Cardiac fibroblast (primary cell): ENCODE data around the gene SLC22A23.

Source experiments
- DNase-seq, 2 donors: peaks; one replicate each; pipeline versions ENCODE4 v3.0.0 to v3.0.0-alpha.2; 2010; ENCODE audit warnings: low read depth in 2 of 2
- H3K4me3 ChIP-seq, 2 donors: replicated peaks in 1 of 2; 1 replicate in 1 of 2; 2 replicates in 1 of 2; pipeline ENCODE4 v1.5.1; 2011; ENCODE audit warnings: low read depth in 2 of 2, low read length in 2 of 2, mild to moderate bottlenecking in 2 of 2, moderate library complexity in 1 of 2
- CTCF ChIP-seq: IDR thresholded peaks from one replicate; pipeline ENCODE4 v1.5.1; 2011; ENCODE audit warnings: low read depth, mild to moderate bottlenecking, low read length, inconsistent platforms

The SLC22A23 gene

GRCh38 chr6:3230900-3231246 is 226.0 kb downstream of the SLC22A23 start:
- no peak for TF ChIP-seq CTCF
- peak overlapping the region; percentile 50 to 53 for H3K4me3 ChIP-seq
- DNase-seq = peak in 1 of 2 donors; percentile 23

- H3K4me3 ChIP-seq = no peak overlapping the region
- no peak for DNase-seq
- TF ChIP-seq CTCF = no peak
These were observed 226.5 kb downstream of the SLC22A23 start for GRCh38 chr6:3230256-3230882.

GRCh38 chr6:3229566-3230178 is 227.2 kb downstream of the SLC22A23 start:
- DNase-seq = no peak
- TF ChIP-seq CTCF = no peak
- no peak overlapping the region for H3K4me3 ChIP-seq

- DNase-seq = peak in 1 of 2 donors; percentile 31
- no peak for TF ChIP-seq CTCF
- no peak overlapping the region for H3K4me3 ChIP-seq
These were observed 227.9 kb downstream of the SLC22A23 start for GRCh38 chr6:3228771-3229565.

GRCh38 chr6:3228046-3228671 is 228.7 kb downstream of the SLC22A23 start:
- DNase-seq = no peak
- TF ChIP-seq CTCF = no peak
- H3K4me3 ChIP-seq = no peak overlapping the region

GRCh38 chr6:3227363-3228045 is 229.3 kb downstream of the SLC22A23 start, which contains the start of gene TUBB2B:
Gene TUBB2B (minus strand): TSS chr6:3227653. CDS start chr6:3227543, 110 bp downstream.
- H3K4me3 ChIP-seq = peak within 1 kb of the TSS; percentile 32 to 46
- peak in 1 of 2 donors; percentile 11 for DNase-seq
- no peak for TF ChIP-seq CTCF
